ENCODE data around the gene FOXK2.
"Not testable (repeated sequence)": the region's sequence is repeated elsewhere in the genome, so short reads cannot be mapped to it uniquely, and the experiment has no call there.

FOXK2 gene

GRCh38 chr17:82563745-82564144 lies 44.2 kb downstream of the FOXK2 start:
- not testable (repeated sequence) for DNase-seq (ENCODE audit: low read depth in 2 of 2)

GRCh38 chr17:82564241-82564640 lies 44.7 kb downstream of the FOXK2 start:
- DNase-seq (ENCODE audit: low read depth in 2 of 2), result no peak

GRCh38 chr17:82565551-82565950 lies 46.0 kb downstream of the FOXK2 start:
- DNase-seq (ENCODE audit: low read depth in 2 of 2), result no peak

GRCh38 chr17:82566129-82566960 lies 46.8 kb downstream of the FOXK2 start:
- DNase-seq (ENCODE audit: low read depth in 2 of 2), result no peak

GRCh38 chr17:82567286-82567685 lies 47.8 kb downstream of the FOXK2 start:
- DNase-seq (ENCODE audit: low read depth in 2 of 2), result no peak

- DNase-seq (ENCODE audit: low read depth in 2 of 2), result peak; percentile 31 to 36
Measured at GRCh38 chr17:82568997-82569393, 49.5 kb downstream of the FOXK2 start.

GRCh38 chr17:82569621-82570020 lies 50.1 kb downstream of the FOXK2 start:
- no peak for DNase-seq (ENCODE audit: low read depth in 2 of 2)

- DNase-seq (ENCODE audit: low read depth in 2 of 2), result no peak
Measured at GRCh38 chr17:82570277-82570676, 50.7 kb downstream of the FOXK2 start.

GRCh38 chr17:82571855-82572254 lies 52.3 kb downstream of the FOXK2 start:
- DNase-seq (ENCODE audit: low read depth in 2 of 2), result no peak

GRCh38 chr17:82574041-82574440 lies 54.5 kb downstream of the FOXK2 start:
- no peak for DNase-seq (ENCODE audit: low read depth in 2 of 2)

GRCh38 chr17:82575581-82576221 lies 56.2 kb downstream of the FOXK2 start:
- not testable (repeated sequence) for DNase-seq (ENCODE audit: low read depth in 2 of 2)

- DNase-seq (ENCODE audit: low read depth in 2 of 2), result no peak
Measured at GRCh38 chr17:82577300-82577699, 57.8 kb downstream of the FOXK2 start.

- not testable (repeated sequence) for DNase-seq (ENCODE audit: low read depth in 2 of 2)
Measured at GRCh38 chr17:82579969-82580368, 60.4 kb downstream of the FOXK2 start.

GRCh38 chr17:82582213-82582612 lies 62.7 kb downstream of the FOXK2 start:
- DNase-seq (ENCODE audit: low read depth in 2 of 2), result no peak

GRCh38 chr17:82582709-82583108 lies 63.2 kb downstream of the FOXK2 start:
- DNase-seq (ENCODE audit: low read depth in 2 of 2), result no peak

GRCh38 chr17:82583720-82584234 lies 64.2 kb downstream of the FOXK2 start:
- no peak for DNase-seq (ENCODE audit: low read depth in 2 of 2)

GRCh38 chr17:82585935-82586575 lies 66.5 kb downstream of the FOXK2 start:
- not testable (repeated sequence) for DNase-seq (ENCODE audit: low read depth in 2 of 2)

GRCh38 chr17:82586576-82587233 lies 67.2 kb downstream of the FOXK2 start:
- DNase-seq (ENCODE audit: low read depth in 2 of 2), result no peak

GRCh38 chr17:82587234-82588086 lies 67.9 kb downstream of the FOXK2 start:
- DNase-seq (ENCODE audit: low read depth in 2 of 2), result no peak

GRCh38 chr17:82588266-82589175 lies 69.0 kb downstream of the FOXK2 start:
- DNase-seq (ENCODE audit: low read depth in 2 of 2), result no peak
